Measurements from ENCODE around the gene PNPLA7.
"Not testable (repeated sequence)": the region's sequence is repeated elsewhere in the genome, so short reads cannot be mapped to it uniquely, and the experiment has no call there.

Gene PNPLA7

GRCh38 chr9:137459152-137459600 lies 91.0 kb downstream of the PNPLA7 start, which contains the start of gene NSMF:
Gene NSMF, minus strand, starts transcription at chr9:137459334. Its CDS starts 232 bp downstream, at chr9:137459102.
- peak; percentile 91 for DNase-seq

- no peak for DNase-seq
Observed at GRCh38 chr9:137458194-137459151, 91.7 kb downstream of the PNPLA7 start.

- no peak for DNase-seq
Observed at GRCh38 chr9:137457406-137458193, 92.6 kb downstream of the PNPLA7 start.

- no peak for DNase-seq
Observed at GRCh38 chr9:137456864-137457405, 93.3 kb downstream of the PNPLA7 start.

DNA sequence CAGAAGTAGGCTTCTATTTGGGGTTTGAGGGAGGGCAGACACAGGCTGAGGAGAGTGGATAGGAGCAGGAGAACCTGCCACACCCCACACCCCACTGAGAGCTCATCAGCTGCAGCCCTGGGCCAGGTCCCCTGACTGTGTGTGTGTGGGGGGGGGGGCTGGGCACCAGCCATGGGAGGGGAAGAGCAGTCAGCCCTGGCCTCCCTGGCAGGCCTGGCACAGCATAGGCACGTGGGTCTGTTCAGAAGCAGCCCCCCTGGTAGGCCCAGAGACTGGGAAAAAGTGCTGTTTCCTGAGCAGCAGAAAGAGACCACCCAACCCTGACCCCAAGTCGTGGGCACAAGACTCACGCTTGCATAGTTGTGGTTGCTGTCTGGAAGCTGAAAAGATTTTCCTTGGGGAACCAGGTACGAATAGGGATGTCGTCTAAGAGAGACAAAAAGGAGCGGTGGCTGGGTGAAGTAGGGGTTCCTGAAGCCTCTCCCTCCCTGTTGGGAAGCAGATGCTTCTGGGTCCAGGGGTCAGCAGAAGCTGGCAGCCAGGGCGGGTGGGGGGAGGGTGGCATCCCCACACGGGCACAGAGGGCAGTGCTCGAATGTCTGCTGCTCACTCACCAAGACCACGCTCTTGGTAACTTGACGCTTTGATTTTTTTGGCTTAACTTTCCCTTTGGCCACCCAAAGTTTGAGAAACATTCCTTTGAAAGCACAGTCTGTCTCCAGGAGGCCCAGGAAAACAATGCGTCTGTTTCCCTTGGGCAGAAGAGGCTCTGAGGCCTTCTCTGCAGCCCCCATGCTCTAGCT lies 93.9 kb downstream of the PNPLA7 start:
- DNase-seq = no peak

GRCh38 chr9:137455359-137455991 lies 94.7 kb downstream of the PNPLA7 start:
- no peak for DNase-seq

GRCh38 chr9:137454597-137455358 lies 95.4 kb downstream of the PNPLA7 start:
- DNase-seq = no peak

GRCh38 chr9:137454145-137454596 lies 96.0 kb downstream of the PNPLA7 start:
- no peak for DNase-seq

DNA sequence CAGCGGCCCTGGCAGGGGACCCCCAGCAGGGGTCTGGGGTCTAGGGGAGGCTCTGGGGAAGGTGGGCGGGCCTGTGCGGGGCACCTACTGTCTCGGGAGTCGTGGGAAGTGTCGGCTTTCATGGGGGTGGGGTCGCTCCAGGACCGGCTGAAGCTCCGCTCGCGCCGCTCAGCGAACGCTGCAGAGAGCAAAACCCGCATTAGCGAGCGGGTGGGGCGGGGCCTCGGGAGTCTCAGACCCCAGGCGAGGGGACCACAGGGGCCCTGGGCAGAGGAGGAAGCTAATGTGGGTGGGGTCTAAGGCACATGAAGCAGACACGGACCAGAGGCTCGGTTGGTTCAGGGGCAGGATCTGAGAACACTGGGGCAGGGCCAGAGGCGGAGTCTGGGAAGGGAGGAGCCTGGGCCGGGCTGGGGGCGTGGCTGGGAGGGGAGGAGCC lies 96.5 kb downstream of the PNPLA7 start:
- no peak for DNase-seq

DNA sequence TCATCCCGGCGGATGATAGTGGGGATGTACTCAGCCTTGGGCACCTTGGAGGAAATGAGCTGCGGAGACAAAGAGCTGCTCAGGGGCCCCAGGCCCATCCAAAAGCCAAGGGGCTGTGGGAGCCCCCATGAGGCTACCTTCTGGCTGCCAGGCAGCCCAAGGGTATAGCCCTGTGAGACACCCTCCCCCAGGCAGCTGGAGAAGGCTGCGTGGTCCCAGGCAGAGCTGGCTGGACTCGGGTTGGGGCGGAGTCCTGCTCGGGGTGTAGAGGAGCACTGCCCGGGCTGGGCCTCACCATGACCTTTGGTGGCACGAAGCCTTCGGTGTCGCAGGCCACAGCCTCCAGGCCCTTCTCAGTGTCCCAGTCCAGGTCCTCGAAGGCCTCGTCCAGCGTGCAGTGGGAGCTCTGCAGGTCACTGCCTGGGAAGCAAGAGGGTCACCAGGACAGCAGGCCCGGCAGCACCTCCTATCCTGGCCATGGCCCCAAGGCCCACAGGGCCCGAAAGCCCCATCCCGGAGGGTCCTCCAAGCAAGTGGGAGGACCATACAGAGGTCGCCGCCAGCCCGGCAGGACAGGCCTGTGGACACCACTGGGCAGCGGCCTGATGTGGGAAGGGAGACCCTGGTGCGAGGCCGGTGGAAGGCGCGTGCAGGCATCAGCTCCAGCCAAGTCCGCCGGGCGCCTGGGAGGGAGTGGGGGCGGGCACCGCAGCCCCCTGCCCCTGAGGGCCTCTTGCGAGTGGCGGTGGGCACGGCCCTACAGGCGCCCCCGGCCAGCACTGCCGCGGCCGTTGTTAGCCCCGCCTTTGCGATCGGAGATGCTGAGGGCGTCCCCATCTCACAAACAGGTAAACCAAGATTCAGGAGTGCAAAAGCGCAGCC lies 97.2 kb downstream of the PNPLA7 start:
- no peak for DNase-seq

DNA sequence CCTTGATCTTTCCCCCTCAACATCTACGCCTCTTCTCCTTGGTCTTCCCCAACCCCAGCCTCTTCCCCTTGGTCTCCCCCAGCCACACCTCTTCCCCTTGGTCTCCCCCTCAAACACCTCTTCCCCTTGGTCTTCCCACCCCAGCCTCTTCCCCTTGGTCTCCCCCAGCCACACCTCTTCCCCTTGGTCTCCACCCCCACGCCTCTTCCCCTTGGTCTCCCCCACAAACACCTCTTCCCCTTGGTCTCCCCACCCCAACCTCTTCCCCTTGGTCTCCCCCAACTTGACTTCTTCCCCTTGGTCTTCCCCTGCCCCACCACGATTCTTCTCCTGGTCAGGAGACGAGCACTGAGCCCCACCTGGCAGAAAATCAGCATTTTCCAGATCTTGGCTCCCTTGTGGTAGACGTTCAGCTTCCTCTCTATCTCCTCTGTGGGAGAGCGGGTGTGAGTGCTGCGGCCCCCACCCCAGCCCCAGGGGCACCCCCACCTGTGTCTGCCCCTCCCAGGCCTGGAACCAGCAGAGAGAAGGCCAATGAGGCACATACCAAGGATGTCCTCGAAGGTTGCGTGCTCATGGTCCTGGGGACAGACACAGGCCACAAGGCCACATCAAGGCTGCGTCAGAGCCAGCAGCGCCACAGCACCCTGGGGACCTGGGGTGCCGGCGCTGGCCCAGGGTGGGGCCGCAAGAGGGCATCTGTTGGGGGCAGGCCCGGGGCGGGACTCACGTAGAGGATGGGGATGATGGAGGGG lies 98.0 kb downstream of the PNPLA7 start:
- no peak for DNase-seq

DNA sequence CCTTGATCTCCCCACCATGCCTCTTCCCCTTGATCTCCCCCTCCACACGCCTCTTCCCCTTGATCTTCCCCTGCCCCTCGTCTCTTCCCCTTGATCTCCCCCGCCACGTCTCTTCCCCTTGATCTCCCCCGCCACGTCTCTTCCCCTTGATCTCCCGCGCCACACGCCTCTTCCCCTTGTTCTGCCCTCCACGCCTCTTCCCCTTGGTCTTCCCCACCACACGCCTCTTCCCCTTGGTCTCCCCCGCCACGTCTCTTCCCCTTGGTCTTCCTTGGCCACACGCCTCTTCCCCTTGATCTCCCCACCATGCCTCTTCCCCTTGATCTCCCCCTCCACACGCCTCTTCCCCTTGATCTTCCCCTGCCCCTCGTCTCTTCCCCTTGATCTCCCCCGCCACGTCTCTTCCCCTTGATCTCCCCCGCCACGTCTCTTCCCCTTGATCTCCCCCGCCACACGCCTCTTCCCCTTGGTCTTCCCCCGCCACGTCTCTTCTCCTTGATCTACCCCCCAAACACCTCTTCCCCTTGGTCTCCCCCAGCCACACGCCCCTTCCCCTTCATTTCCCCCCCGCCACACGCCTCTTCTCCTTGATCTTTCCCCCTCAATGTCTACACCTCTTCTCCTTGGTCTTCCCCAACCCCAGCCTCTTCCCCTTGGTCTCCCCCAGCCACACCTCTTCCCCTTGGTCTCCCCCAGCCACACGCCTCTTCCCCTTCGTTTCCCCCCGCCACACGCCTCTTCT lies 98.8 kb downstream of the PNPLA7 start:
- DNase-seq = not testable (repeated sequence)

DNA sequence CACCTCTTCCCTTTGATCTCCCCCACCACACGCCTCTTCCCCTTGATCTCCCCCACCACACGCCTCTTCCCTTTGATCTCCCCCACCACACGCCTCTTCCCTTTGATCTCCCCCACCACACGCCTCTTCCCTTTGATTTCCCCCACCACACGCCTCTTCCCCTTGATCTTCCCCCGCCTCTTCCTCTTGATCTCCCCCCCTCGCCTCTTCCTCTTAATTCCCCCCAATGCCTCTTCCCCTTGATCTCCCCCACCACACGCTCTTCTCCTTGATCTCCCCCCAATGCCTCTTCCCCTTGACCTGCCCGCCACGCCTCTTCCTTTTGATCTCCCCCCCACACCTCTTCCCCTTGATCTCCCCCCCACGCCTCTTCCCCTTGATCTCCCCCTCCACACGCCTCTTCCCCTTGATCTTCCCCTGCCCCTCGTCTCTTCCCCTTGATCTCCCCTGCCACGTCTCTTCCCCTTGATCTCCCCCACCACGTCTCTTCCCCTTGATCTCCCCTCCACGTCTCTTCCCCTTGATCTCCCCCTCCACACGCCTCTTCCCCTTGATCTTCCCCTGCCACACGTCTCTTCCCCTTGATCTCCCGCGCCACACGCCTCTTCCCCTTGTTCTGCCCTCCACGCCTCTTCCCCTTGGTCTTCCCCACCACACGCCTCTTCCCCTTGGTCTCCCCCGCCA lies 99.5 kb downstream of the PNPLA7 start:
- not testable (repeated sequence) for DNase-seq

DNA sequence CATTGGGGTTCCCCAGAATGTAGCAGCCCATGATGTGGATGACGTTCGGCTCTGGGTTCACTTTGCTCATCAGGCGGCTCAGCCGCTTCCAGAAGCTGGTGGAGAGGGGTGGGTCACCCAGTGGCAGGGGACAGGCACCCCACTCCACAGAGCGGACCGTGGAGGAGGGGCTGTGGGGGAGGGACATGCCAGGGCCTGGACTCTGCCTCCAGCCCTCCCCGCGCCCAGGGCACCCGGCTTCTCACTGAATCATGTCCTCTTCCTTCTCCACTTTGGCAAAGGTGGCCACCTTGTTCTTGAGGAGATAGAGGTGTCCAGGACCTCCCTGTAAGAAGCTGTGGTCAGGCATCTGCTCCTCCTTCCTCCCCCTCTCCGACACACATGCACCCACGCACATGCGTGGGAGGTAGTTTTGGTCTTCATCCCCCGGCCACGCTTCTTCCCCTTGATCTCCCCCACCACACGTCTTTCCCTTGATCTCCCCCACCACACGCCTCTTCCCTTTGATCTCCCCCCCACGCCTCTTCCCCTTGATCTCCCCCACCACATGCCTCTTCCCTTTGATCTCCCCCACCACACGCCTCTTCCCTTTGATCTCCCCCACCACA lies 100.2 kb downstream of the PNPLA7 start:
- no peak for DNase-seq

GRCh38 chr9:137449081-137449844 lies 100.9 kb downstream of the PNPLA7 start:
- no peak for DNase-seq

- DNase-seq = no peak
Observed at GRCh38 chr9:137448602-137448962, 101.6 kb downstream of the PNPLA7 start.
